Measurements from ENCODE around the gene MAP3K5. TPM values are rescaled to one million over a fixed set of nuclear protein-coding genes. Genes with fewer than 3 reads are reported as not detected.
A peak's percentile ranks its signal among the peaks of the same experiment; 100 is the strongest.
"Not testable (repeated sequence)": the region's sequence is repeated elsewhere in the genome, so short reads cannot be mapped to it uniquely, and the experiment has no call there.

Gene MAP3K5
- total and polyA plus RNA-seq, 7 experiments from 2014 or later: 2.6 to 32.5 (median 13.4) TPM

- Mint-ChIP-seq H3K4me1 (peaks cover 11 to 29% (median 14%) of the 10 kb centered on the region in 7 donors), H3K36me3 (peaks cover 25 to 66% (median 49%) of the 10 kb centered on the region in 5 donors)
- intact Hi-C loops (cut with micrococcal nuclease); H3K9me3 Mint-ChIP-seq; DNase-seq; ATAC-seq; H3K27ac Mint-ChIP-seq; H3K9me3 ChIP-seq (ENCODE audit: control insufficient read depth in 2 of 3, low read length in 3 of 3); H3K4me3 ChIP-seq (ENCODE audit: low read length); H3K4me3 Mint-ChIP-seq; H3K27me3 ChIP-seq (ENCODE audit: control insufficient read depth in 2 of 2, insufficient read depth in 2 of 2, low read length in 2 of 2); CTCF ChIA-PET; POLR2A ChIA-PET; H3K27ac ChIP-seq (ENCODE audit: low read depth, low read length); H3K27me3 Mint-ChIP-seq: not testable (repeated sequence)
- Histone ChIP-seq H3K36me3 (ENCODE audit: control insufficient read depth in 2 of 3, insufficient read depth in 3 of 3, low read length in 3 of 3) (peaks cover 4 to 42% (median 11%) of the 10 kb centered on the region in 3 experiments), H3K4me1 (ENCODE audit: control insufficient read depth in 2 of 2, insufficient read depth in 2 of 2, low read length in 2 of 2) (peaks cover 0 to 12% of the 10 kb centered on the region in 2 donors)
Measured at GRCh38 chr6:136590846-136591245, 201.4 kb downstream of the MAP3K5 start.

- no peaks in the 10 kb centered on the region for H3K27me3 ChIP-seq (ENCODE audit: control insufficient read depth in 2 of 2, insufficient read depth in 2 of 2, low read length in 2 of 2)
- H3K36me3 Mint-ChIP-seq: peaks cover 30 to 61% (median 49%) of the 10 kb centered on the region in 5 donors
- ChIA-PET POLR2A (no interaction called here), CTCF (no interaction called here)
- H3K4me1 Mint-ChIP-seq: peaks cover 0 to 4% (median 0%) of the 10 kb centered on the region in 7 donors
- H3K9me3 Mint-ChIP-seq: peaks cover 0 to 5% (median 0%) of the 10 kb centered on the region in 11 donors
- DNase-seq (no peak), ATAC-seq (no peak)
- no peak overlapping the region for H3K4me3 Mint-ChIP-seq
- peaks cover 1 to 41% (median 11%) of the 10 kb centered on the region in 3 experiments for H3K36me3 ChIP-seq (ENCODE audit: control insufficient read depth in 2 of 3, insufficient read depth in 3 of 3, low read length in 3 of 3)
- no peak overlapping the region for H3K27ac ChIP-seq (ENCODE audit: low read depth, low read length)
- intact Hi-C loops (cut with micrococcal nuclease): no loop called here
- H3K27me3 Mint-ChIP-seq: no peaks in the 10 kb centered on the region
- H3K4me3 ChIP-seq (ENCODE audit: low read length): no peak overlapping the region
- no peak overlapping the region for H3K27ac Mint-ChIP-seq
- no peaks in the 10 kb centered on the region for H3K9me3 ChIP-seq (ENCODE audit: control insufficient read depth in 2 of 3, low read length in 3 of 3)
- H3K4me1 ChIP-seq (ENCODE audit: control insufficient read depth in 2 of 2, insufficient read depth in 2 of 2, low read length in 2 of 2): no peaks in the 10 kb centered on the region
Measured at GRCh38 chr6:136587527-136587926, 204.8 kb downstream of the MAP3K5 start.

- Mint-ChIP-seq H3K36me3 (peaks cover 27 to 54% (median 40%) of the 10 kb centered on the region in 5 donors), H3K4me3 (no peak overlapping the region), H3K27ac (no peak overlapping the region), H3K27me3 (no peaks in the 10 kb centered on the region), H3K4me1 (peaks cover 0 to 4% (median 0%) of the 10 kb centered on the region in 7 donors), H3K9me3 (peaks cover 0 to 5% (median 0%) of the 10 kb centered on the region in 11 donors)
- H3K4me3 ChIP-seq (ENCODE audit: low read length): no peak overlapping the region
- ChIA-PET POLR2A (no interaction called here), CTCF (no interaction called here)
- H3K36me3 ChIP-seq (ENCODE audit: control insufficient read depth in 2 of 3, insufficient read depth in 3 of 3, low read length in 3 of 3): peaks cover 0 to 34% (median 4%) of the 10 kb centered on the region in 3 experiments
- no peaks in the 10 kb centered on the region for H3K27me3 ChIP-seq (ENCODE audit: control insufficient read depth in 2 of 2, insufficient read depth in 2 of 2, low read length in 2 of 2)
- intact Hi-C loops (cut with micrococcal nuclease): no loop called here
- no peaks in the 10 kb centered on the region for H3K4me1 ChIP-seq (ENCODE audit: control insufficient read depth in 2 of 2, insufficient read depth in 2 of 2, low read length in 2 of 2)
- ATAC-seq: no peak
- DNase-seq: no peak
- H3K27ac ChIP-seq (ENCODE audit: low read depth, low read length): no peak overlapping the region
- H3K9me3 ChIP-seq (ENCODE audit: control insufficient read depth in 2 of 3, low read length in 3 of 3): no peaks in the 10 kb centered on the region
Measured at GRCh38 chr6:136586295-136586694, 206.0 kb downstream of the MAP3K5 start.

DNA sequence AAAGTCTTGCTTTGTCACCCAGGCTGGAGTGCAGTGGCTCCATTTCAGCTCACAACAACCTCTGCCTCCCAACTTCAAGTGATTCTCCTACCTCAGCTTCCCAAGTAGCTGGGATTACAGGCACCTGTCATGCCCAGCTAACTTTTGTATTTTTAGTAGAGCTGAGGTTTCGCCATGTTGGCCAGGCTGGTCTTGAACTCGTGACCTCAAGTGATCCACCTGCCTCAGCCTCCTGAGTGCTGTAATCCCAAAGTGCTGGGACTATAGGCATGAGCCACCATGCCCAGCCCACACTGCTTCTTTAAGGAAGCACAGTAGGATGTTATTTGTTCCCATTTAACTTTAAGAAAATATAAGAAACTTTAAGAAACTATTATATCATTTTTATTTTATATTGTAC is 206.8 kb downstream of the MAP3K5 start:
- POLR2A ChIA-PET; H3K9me3 Mint-ChIP-seq; DNase-seq; H3K9me3 ChIP-seq (ENCODE audit: control insufficient read depth in 2 of 3, low read length in 3 of 3); H3K4me1 ChIP-seq (ENCODE audit: control insufficient read depth in 2 of 2, insufficient read depth in 2 of 2, low read length in 2 of 2); H3K27me3 Mint-ChIP-seq; H3K4me1 Mint-ChIP-seq; ATAC-seq; H3K27me3 ChIP-seq (ENCODE audit: control insufficient read depth in 2 of 2, insufficient read depth in 2 of 2, low read length in 2 of 2); H3K4me3 ChIP-seq (ENCODE audit: low read length); H3K27ac Mint-ChIP-seq; H3K27ac ChIP-seq (ENCODE audit: low read depth, low read length); H3K4me3 Mint-ChIP-seq: not testable (repeated sequence)
- CTCF ChIA-PET: interaction anchor here (0.6 kb wide), 1 partner anchor 38 kb away, joined by 4 read pairs; no protein-coding TSS in a partner anchor
- peaks cover 0 to 28% (median 0%) of the 10 kb centered on the region in 3 experiments for H3K36me3 ChIP-seq (ENCODE audit: control insufficient read depth in 2 of 3, insufficient read depth in 3 of 3, low read length in 3 of 3)
- intact Hi-C loops (cut with micrococcal nuclease): loop anchor here in 1 of 2 donors (2.0 kb wide), 1 partner anchor 23 kb away; no protein-coding TSS in a partner anchor
- H3K36me3 Mint-ChIP-seq: peaks cover 22 to 53% (median 38%) of the 10 kb centered on the region in 5 donors

GRCh38 chr6:136584290-136584689 is 208.0 kb downstream of the MAP3K5 start:
- H3K27ac ChIP-seq (ENCODE audit: low read depth, low read length); H3K27me3 Mint-ChIP-seq; H3K4me3 Mint-ChIP-seq; POLR2A ChIA-PET; H3K9me3 Mint-ChIP-seq; H3K27me3 ChIP-seq (ENCODE audit: control insufficient read depth in 2 of 2, insufficient read depth in 2 of 2, low read length in 2 of 2); DNase-seq; H3K4me1 Mint-ChIP-seq; ATAC-seq; H3K9me3 ChIP-seq (ENCODE audit: control insufficient read depth in 2 of 3, low read length in 3 of 3); H3K27ac Mint-ChIP-seq; H3K4me1 ChIP-seq (ENCODE audit: control insufficient read depth in 2 of 2, insufficient read depth in 2 of 2, low read length in 2 of 2); H3K4me3 ChIP-seq (ENCODE audit: low read length): not testable (repeated sequence)
- H3K36me3 ChIP-seq (ENCODE audit: control insufficient read depth in 2 of 3, insufficient read depth in 3 of 3, low read length in 3 of 3): peaks cover 0 to 32% (median 12%) of the 10 kb centered on the region in 3 experiments
- CTCF ChIA-PET: interaction anchor here (1.4 kb wide), 1 partner anchor 208 kb away, joined by 4 read pairs; the partner anchor contains the start of gene MAP3K5
- H3K36me3 Mint-ChIP-seq: peaks cover 19 to 53% (median 38%) of the 10 kb centered on the region in 5 donors
- intact Hi-C loops (cut with micrococcal nuclease): loop anchor here in 1 of 2 donors (2.0 kb wide), 1 partner anchor 25 kb away; no protein-coding TSS in a partner anchor

DNA sequence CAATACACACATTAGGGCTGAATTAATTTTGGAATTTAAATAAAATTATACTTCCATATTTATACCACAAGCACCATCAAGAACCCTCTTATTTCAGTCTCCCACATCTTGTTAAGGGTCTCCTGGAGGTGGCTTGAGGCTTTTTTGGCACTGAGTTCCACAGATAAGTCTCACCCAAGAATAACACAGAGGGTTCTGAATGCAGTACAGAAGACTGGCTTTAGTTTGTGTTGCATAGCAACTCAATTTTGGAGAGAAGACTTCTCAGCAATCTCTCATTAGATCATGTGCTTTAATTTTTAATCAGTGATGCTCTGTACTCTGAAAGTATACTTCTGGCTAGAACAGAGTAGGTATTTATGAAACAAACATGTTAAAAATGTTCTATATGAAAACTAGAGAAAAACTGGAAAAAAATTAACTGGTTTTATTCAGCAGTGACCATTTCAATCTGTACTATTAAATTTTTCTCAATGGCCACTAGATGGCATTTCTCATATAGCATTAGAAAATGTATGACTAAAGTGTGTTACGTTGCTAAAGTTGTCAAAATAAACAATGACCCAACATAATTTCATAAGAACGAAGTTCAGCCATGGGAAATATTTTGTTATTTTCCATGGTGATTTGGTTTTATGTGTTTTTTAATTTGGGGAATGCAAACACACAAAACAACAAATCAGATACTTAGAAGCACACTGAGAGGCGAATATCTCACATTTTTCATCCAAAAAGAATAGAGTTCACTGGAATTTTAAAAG is 209.4 kb downstream of the MAP3K5 start:
- DNase-seq (no peak), ATAC-seq (peak; percentile 72)
- H3K9me3 ChIP-seq (ENCODE audit: control insufficient read depth in 2 of 3, low read length in 3 of 3): no peaks in the 10 kb centered on the region
- H3K27ac ChIP-seq (ENCODE audit: low read depth, low read length): no peak overlapping the region
- no peak overlapping the region for H3K27ac Mint-ChIP-seq
- no peaks in the 10 kb centered on the region for H3K9me3 Mint-ChIP-seq
- no peaks in the 10 kb centered on the region for H3K27me3 ChIP-seq (ENCODE audit: control insufficient read depth in 2 of 2, insufficient read depth in 2 of 2, low read length in 2 of 2)
- intact Hi-C loops (cut with micrococcal nuclease): loop anchor here (1.0 kb wide), 1 partner anchor 210 kb away; no protein-coding TSS in a partner anchor
- peaks cover 0 to 28% (median 14%) of the 10 kb centered on the region in 3 experiments for H3K36me3 ChIP-seq (ENCODE audit: control insufficient read depth in 2 of 3, insufficient read depth in 3 of 3, low read length in 3 of 3)
- CTCF ChIA-PET: interaction anchor here (1.4 kb wide), 1 partner anchor 209 kb away, joined by 4 read pairs; the partner anchor contains the start of gene MAP3K5
- POLR2A ChIA-PET: no interaction called here
- H3K36me3 Mint-ChIP-seq: peaks cover 21 to 53% (median 39%) of the 10 kb centered on the region in 5 donors
- H3K4me1 ChIP-seq (ENCODE audit: control insufficient read depth in 2 of 2, insufficient read depth in 2 of 2, low read length in 2 of 2): no peaks in the 10 kb centered on the region
- no peak overlapping the region for H3K4me3 Mint-ChIP-seq
- no peak overlapping the region for H3K4me3 ChIP-seq (ENCODE audit: low read length)
- no peaks in the 10 kb centered on the region for H3K27me3 Mint-ChIP-seq
- peaks cover 0 to 2% (median 0%) of the 10 kb centered on the region in 7 donors for H3K4me1 Mint-ChIP-seq
